ENCODE measurements around the gene ALMS1.

- TF ChIP-seq CTCF (IDR thresholded peaks at IDR 0.05; ENCODE audit: low read length) (no peak), EZH2phosphoT487 (IDR thresholded peaks at IDR 0.05; ENCODE audit: low read length) (no peak), EZH2 (optimal IDR thresholded peaks at IDR 0.05; ENCODE audit: low read depth, low read length) (no peak)
Measured at GRCh38 chr2:73564986-73565385, 179.3 kb downstream of the ALMS1 start.
